NCI-H774 (cell line): ENCODE data around the gene EIF4E1B.

Experiments used
- DNase-seq: peaks from one replicate; lab custom pipeline; 2025; lab: John Stamatoyannopoulos, UW

The EIF4E1B gene

DNA sequence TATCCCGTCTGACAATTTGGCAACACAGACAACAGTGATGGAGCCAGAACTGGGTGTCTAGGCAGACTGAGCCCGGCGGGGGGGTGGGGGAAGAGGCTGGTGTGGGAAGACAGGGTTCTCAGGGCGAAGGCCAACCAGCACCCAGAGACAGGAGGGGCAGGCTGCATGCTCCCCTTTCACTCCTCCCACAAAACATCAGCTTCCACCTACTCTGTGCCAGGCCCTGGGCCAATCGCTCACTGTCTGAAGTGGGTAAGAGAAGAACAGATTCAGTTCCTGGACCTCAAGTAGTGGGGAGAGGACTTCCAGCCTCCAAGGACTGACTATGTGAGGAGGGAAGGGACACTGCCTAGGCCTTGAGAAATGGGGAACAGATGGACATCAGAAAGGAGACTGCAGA, 2.9 kb upstream of the EIF4E1B start:
- DNase-seq: no peak

DNA sequence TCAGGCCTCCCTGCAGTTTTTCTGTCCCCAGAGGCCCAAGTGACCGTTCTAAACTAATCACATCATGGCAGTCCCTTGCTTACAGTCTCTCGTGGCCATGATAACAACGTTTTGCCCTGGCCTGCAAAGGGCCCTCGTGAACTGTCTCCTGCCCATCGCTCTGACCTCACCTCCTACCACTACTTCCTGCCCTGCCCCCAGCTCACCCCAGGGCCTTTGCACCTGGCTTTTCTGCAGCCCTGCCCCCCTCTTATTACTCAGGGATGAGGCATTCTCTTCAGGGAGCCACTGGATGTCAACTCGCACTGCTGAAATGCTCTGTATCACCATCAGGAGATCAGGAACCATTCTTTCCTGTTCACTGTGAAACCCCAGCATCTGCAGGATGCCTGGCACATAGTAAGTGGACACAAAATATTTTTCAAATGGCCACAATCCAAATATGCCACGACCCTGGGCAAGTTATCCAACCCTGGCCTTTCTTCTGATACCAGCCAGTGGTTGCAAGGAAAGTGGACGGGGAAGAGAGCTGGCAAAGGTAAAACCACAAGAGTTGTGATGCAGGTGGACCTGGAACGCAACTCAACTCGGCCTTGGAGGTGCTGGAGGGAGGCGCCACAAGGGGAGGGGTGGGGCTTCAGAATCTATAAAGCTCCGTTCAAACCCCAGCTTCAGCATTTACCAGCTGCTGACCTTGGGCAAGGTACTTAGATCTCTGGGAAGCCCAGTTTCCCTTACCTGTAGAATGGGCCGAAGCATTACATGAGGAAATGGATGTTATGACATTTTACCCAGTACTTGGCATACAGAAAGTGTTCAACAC, 1.9 kb upstream of the EIF4E1B start:
- DNase-seq: no peak

DNA sequence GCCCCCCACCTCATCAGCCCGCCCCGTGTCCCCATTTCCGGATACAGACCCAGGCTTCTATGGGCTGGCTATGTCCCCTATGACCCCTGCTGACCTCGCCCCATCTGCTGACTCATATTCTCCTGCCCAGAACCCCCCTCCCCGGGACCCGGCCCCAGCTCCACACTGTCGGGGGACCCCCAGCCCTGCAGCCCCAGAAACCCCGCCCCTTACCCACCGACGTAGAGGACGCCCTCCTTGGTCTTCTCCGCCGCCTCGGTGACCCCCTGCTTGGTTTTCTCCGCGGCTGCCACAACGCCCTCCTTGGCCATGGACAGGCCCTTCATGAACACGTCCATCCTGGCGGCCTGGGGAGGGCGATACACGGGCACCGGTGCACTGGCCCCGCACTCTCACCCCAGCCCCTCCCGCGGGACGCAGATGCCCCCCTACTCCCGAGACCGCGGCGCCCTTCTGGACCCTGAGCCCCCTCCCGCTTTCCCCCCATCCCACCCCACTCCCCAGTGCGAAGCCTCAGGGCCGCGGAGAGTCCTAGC, 1.1 kb upstream of the EIF4E1B start:
- no peak for DNase-seq

DNA sequence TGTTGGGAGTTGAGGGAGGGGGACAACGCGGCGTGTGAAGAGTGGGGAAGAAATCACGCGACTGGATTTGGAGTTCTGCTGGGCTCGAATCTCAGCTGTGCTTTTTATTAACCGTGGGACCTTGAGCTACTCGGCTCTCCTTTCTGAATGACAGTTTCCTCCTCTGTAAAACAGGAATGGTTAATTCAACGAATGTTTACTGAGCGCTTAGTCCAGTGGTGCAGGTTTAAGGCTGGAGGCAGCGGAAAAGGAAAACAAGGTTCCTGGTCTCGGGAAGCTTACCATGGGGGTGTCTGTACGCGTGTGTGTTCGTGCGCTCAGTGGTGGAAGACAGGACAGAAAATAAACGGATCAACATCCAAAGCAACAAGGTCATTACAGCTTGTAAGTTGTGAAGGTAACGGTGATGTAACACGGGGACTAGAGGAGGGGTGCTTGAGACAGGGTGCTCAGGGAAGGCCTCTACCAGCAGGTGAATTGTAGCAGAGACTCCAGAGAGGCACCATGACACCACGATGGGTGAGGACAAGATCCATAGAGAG, 277 bp downstream of the EIF4E1B start:
- no peak for DNase-seq

DNA sequence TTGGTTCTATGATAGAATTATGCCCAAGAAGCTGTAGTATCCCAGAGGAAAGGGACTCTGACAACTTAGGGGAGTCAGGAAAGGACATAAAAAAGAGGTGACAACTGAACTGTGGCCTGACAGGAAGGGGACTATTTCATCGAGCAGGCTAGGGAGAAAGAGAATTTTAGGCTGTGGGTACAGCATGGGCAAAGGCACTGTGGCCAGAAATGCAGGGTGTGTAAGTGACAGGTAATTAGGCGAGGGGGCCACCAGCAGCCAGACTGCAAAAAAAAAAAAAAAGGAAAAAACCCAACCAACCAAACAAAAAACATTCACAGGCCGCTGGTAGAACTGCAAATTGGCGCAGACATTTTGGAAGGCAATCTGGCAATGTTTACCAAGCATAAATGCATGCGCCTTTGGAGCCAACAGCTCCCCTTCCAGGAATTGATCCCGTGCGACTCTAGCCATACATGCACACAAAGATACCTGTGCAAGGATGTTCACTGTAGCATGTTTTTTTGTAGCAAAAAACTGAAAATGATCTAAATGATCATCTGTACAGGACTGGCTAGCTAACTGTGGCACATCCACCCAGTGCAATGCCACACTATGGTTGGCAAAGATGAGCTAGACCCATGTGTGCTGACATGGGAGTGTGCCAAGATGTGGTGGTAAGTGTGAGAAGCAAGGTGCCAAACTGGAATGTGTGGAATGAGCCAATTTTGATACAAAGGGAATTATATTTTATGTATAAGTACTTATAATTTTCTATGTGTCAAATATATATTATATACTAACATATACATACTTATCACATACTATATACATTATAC, 1.1 kb downstream of the EIF4E1B start:
- no peak for DNase-seq

DNA sequence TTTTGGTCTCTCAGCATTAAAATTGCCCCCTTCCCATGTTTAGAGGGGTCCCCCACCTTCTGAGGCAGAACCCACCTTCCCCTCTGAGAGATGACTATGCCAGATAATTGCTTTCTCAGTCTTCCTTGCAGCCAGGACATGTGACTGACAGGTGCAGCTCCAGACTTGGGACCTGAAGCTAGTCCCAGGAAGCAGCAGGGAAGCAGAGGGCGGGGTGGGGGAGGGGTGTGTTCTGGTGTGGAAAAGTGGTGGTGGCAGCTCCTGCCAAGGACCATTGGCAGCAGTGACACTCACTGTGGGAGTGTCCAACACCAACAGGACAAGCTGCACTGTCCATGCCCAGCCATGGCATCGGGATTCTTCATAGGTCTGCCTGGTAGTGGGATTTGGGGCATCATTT, 2.3 kb downstream of the EIF4E1B start:
- no peak for DNase-seq

DNA sequence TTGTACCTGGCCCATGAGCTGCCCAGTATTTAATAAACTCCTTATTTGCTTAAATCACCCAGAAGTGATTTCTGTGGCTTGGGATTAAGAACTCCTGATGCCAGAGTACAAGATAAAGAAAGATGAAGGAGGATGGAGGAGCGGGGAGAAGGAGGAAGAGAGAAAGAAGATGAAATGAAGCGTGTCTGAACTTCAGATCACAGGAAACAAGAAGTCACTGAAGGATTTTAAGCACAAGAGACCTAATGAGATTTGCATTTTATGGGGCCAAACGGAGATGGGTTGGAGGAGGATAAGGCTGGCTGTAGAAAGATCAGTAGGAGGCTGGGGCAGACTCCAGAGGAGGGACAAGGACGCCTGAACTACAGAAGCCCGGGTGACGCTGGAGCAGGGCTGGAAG, 3.1 kb downstream of the EIF4E1B start:
- DNase-seq: no peak

DNA sequence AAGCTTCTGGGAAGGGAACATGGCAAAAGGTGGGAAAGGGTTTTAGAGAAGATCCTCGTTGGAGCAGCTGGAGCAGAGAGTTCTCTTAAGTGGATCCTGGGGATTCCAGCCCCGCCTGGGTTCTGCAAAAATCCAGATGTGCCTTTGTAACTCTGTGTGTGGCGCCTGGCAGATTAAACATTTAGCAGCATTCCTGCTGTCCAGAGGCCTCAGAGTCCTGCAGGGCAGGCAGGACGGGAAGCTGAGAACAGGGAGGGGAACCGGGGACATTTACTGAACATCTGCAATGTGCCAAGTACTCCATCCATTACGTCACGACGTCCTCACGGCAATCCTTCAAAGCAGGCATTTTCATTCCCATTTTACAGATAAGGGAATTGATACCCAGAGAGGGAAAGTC, 6.0 kb downstream of the EIF4E1B start:
- DNase-seq: no peak

DNA sequence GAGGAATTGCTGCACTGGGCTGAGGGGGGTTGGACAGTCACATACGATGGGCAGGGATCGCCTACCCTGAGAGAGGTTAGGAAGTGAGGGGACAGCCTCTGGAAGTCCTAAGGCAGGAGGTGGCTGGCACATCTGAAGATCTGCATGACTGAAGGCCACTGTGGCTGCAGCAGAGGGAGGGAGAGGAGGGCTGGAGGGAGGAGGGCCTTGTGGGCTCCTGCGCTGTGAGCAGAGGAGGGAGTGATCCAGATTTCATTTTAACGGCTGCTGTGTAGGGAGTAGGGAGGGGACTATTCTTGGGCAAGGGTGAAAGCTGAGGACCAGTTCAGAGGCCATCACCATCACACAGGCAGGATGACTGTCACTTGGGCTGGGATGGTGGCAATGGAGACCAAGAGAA, 7.1 kb downstream of the EIF4E1B start:
- no peak for DNase-seq

DNA sequence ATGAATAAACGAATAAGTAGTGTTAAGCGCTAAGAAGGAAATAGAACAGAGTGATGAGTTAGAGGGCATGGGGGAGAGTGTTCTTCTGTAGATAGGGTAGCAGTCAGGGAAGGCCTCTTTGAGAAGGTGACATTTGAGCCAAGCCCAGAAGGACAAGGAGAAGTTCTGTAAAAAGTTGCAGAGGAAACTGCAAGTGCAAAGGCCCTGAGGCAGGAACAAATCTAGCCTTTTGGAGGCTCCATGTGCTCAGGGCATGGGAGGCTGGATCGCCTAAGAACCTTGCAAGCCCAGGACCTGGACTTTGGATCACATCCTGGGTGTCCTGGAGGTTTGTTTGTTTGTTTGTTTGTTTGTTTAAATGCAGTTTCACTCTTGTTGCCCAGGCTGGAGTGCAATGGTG, 8.0 kb downstream of the EIF4E1B start:
- no peak for DNase-seq

DNA sequence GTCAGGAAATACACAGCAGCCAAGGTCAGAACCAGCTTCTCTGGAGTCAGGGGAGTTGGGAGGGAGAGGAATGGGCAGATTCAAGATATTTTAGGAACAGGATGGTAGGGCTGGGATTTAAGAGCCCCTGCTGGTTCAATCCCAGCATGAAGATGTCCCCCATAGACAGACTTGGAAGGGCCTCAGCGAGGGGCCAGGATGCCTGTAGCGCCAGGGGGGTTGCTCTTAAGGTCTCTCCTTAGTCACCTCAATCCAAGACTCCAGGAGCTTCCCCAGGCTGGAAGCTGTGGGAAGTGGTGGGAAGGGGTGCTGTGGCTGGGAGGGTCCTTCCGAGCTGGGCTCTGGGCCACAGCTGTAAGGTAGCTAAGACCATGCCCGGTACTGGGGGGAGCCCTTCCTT, 8.7 kb downstream of the EIF4E1B start:
- no peak for DNase-seq

DNA sequence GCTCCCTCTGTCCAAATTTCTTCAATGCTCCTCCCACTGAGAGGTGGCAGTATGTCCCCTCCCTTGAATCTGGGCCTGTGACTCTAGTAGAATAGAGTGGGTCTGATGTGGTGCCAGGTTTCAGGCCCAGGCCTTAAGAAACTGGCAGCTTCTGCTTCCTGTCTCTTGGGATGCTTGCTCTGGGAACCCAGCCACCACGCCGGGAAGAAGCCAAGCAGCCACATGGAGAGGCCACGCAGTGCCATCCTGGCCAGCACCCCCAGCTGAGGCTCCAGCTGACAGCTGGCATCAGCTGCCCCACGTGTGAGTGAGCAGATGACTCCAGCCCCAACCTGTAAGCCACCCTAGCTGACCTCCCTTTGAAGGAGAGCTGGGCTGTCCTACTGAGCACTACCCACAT, 9.5 kb downstream of the EIF4E1B start:
- DNase-seq: no peak

DNA sequence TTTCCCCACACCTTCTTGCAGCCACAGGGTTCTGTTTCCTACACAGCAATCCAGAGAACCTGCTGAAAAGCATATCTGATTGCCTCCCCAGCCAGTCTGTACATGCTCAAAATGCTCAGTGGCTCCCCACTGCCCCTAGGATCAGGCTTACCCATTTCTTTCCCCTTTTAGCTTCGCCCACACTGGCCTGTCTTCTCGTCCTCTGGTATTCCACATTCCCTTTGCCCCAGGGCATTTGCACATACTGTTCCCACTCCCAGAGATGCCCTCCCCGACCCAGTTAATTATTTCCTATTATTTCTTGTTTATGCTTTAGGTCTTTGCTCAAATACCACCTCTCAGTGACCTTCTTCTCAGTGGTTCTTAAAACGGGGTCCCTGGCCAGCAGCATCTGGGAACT, 10.1 kb downstream of the EIF4E1B start:
- DNase-seq: no peak

DNA sequence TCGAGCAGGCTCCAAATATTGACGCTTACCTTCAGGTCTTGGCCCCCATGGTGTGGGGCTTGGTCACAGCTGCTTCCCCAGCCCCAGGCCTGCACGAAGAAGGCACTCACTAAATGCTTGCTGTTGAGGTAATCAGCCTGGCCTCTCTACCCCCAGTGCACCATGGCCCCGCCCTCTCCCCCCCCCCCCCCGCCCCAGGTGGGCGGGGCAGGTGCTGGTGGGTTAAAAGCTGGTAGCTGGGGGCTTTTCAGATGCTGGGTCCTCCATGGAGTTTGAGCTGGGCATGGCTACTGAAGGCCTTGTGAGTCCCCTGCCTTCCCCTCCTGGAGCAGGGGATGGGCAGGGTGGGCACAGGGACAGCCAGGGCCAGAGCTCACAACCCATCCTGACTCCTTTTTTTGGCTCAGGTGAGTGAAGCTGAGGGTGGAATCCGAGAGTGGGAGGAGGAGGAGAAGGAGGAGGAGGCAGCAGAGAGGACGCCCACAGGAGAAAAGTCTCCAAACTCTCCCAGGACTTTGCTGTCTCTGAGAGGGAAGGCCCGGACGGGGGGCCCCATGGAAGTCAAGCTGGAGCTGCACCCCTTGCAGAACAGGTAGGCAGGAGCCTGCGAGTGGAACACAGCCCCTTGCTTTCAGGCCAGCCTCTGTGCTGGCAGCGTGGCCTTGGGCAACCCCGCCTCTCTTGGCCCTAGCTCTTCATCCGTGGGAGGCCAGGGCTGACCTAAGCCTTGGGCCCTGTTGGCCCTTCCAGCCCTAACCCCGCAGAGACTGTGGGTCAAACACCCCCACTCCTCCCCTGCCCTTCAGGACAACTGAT, 12.4 kb downstream of the EIF4E1B start:
- DNase-seq: no peak

DNA sequence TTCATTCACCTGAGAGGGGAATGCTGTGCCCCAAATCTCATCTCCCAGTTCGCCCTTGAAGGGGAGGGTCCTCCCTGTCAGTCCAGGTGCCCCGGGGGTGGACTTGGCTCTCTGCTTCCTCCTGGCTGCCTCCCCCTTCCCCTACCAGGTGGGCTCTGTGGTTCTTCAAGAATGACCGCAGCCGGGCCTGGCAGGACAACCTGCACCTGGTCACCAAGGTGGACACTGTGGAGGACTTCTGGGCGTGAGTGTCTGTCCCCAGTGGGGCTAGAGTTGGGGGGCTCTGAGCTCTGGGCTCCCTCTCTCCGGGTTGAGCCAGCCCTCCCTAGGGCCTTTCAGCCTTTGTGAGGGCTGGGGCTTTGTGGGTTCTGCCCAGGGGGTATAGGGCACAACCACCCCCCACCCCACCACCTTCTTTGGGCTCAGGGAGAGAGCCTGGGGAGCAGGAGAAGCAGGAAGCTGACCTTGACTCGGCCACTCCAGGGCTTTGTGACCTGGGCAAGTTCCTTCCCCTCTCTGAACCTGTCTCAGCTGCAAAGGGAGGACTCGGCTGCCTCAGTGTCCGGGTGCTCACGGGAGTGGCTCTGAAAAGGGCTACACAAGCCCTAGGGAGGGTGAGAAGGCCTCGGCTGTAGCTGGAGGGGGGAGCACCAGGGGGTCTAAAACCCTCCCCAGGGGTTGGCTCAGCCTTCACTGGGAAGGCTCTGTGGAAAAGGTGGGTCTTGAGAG, 13.2 kb downstream of the EIF4E1B start:
- DNase-seq: no peak

DNA sequence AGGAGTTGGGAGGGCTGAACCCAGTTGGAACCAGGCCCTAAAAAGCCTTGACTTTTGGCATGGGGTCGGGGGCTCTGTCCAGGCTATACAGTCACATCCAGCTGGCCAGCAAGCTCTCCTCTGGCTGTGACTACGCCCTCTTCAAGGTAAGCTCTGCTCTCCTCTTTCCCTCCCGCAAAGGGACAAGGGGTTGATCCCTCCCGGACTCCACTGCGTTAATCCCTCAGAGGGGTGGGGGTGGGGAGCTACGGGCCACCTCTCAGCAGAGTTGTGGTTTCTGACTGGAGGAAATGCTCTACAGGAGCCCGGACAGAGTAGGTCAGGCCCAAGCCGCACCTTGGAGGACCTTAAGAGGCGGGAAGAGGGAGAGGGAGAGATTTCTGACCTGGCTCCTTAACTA, 13.8 kb downstream of the EIF4E1B start:
- no peak for DNase-seq

DNA sequence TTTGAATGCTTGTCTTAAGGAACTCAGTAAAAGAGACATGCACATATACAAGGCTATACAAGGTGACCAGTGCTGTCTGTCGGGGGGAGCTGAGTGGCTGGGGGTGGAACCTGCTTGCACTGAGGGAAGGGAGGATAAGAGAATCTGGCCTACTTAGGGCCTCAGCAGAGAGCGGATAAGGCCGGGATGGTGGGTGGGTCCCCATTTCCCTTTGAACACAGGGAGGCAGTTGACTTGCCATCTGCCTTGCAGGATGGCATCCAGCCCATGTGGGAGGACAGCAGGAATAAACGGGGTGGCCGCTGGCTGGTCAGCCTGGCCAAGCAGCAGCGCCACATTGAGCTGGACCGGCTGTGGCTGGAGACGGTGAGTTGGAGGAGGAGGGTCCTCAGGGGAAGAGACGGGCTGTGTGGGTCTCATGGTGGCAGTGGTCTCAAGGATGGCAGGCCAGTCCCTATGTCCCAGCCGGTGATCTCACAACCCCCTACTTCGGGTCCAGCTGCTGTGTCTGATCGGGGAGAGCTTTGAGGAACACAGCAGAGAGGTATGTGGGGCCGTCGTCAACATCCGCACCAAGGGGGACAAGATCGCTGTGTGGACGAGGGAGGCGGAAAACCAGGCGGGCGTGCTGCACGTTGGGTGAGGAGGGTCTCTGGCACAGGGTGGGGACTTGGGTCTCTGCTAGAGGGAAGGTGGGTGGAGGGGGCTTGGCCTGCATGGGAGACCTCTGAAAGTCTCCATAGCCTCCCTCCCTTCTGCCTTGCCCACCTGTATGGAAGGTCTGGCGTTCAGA, 14.6 kb downstream of the EIF4E1B start:
- no peak for DNase-seq

DNA sequence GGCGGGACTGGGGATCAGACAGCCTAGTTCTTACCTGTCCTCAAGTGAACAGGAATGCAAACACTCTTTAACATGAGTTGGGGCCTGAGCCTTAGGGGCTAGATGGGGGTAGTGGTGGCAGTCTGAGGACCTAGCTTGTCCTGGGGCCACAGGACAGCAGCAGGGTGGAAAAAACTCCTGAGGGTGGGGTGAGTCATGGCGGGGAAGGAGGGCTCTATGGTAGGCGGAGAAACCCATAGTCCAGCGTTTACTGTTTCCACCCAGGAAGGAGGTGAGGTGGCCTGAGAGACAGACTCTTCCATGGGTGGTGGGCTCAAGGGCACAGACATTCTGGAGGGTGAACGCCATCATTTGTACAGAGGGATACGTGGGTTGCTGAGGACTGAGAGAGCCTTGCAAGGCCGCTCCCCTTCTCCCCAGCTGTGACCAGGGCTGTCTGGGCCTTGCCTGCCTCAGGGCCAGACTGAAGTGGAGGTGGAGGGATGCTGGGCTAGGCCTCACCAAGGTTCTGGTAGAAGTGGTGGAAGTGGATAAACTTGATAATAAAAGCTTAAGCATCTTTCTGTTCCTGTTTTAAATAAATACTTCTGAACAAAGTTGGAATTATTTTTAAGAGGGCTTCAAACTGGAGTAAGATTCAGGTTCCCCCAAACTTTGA, 15.7 kb downstream of the EIF4E1B start:
- no peak for DNase-seq

DNA sequence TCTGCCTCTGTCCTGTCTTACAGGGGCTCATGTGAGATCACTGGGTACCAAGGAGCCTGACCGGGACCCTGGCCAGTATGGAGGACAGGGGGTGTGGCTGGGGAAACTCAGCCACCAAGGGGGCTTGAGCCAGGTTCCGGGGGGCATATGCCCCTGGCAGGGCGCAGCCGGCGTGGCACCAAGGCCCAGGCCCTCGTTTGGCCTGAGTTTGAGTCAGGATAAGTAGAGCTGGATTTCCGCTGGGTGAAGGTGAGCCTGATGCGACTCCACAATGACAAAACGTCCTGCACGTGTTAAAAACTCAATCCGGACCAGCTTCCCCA, 16.2 kb downstream of the EIF4E1B start:
- no peak for DNase-seq
